DND-41 (cell line): ENCODE data around the gene RMND1.

ENCODE experiments used
- CTCF ChIP-seq: IDR thresholded peaks from 2 replicates; pipeline ENCODE4 v1.5.1; 2012; ENCODE audit warnings: borderline replicate concordance, low read length, moderate library complexity, mild to moderate bottlenecking; ENCODE audit not compliant: poor library complexity, severe bottlenecking; ENCODE audit errors: extremely low read depth
- EZH2 ChIP-seq: IDR thresholded peaks from 3 replicates; pipeline ENCODE4 v1.6.1; 2012; ENCODE audit warnings: borderline replicate concordance, low read depth, mild to moderate bottlenecking, moderate library complexity, low read length, inconsistent platforms; ENCODE audit not compliant: severe bottlenecking

DNA sequence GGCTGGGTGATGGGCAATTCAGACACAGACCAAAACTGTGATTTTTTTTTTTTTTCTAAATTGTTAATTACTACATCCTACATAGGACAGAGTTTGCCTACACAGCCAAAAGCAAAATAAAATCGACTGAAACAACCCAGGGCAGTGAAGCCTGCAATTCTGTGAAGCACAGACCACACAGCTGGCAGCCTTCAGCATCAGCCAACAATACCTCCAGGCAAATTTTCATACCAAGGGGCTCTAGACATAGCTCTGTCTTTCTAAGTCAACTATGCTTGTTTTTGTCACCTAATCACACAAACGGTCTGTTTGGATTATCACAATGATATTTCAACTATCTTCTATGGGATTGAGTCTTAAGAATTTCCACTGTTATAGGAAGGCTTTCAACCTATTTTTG lies 17.6 kb downstream of the RMND1 start:
- TF ChIP-seq CTCF (no peak), EZH2 (no peak)
